Suprapubic skin (tissue), 4 donors: ENCODE measurements around the gene SLC16A14. TPM values are rescaled to one million over a fixed set of nuclear protein-coding genes. Genes with fewer than 3 reads are reported as not detected.

Experiments used
- DNase-seq, 2 donors: peaks; one replicate each; pipeline ENCODE4 v3.0.0-alpha.2; 2019; ENCODE audit warnings: low spot score in 2 of 2
- H3K27ac ChIP-seq: fragments of 200-600 bp; sonication (generic); one replicate; pipeline ENCODE4 v1.5.1; 2019
- H3K27me3 ChIP-seq: fragments of 200-600 bp; sonication (generic); one replicate; pipeline ENCODE4 v1.5.1; 2019
- H3K36me3 ChIP-seq: fragments of 200-600 bp; sonication (generic); one replicate; pipeline ENCODE4 v1.5.1; 2019
- H3K4me1 ChIP-seq: fragments of 200-600 bp; sonication (generic); one replicate; pipeline ENCODE4 v1.5.1; 2019
- H3K4me3 ChIP-seq: fragments of 200-600 bp; sonication (generic); one replicate; pipeline ENCODE4 v1.5.1; 2019; ENCODE audit warnings: mild to moderate bottlenecking
- H3K9me3 ChIP-seq: fragments of 200-600 bp; sonication (generic); one replicate; pipeline ENCODE4 v1.5.1; 2019
- CTCF ChIP-seq, 2 donors: fragments of 200-600 bp in 1 of 2; fragments of 450-650 bp in 1 of 2; sonication (generic) in 1 of 2; IDR thresholded peaks; one replicate each; pipeline ENCODE4 v1.5.1; 2016 to 2019; ENCODE audit warnings: antibody characterized with exemption in 2 of 2, mild to moderate bottlenecking in 1 of 2, moderate library complexity in 1 of 2
- EP300 ChIP-seq: sonication (generic); formaldehyde crosslinking; IDR thresholded peaks from one replicate; pipeline ENCODE4 v1.6.1; 2017; ENCODE audit warnings: antibody characterized with exemption
- POLR2A ChIP-seq, 2 donors: fragments of 450-650 bp; IDR thresholded peaks; one replicate each; pipeline ENCODE4 v1.6.1; 2017; ENCODE audit warnings: antibody characterized with exemption in 2 of 2, mild to moderate bottlenecking in 2 of 2, moderate library complexity in 2 of 2
- POLR2AphosphoS5 ChIP-seq, 3 donors: sonication (generic); formaldehyde crosslinking; IDR thresholded peaks; one replicate each; pipeline ENCODE4 v1.6.1; 2017; ENCODE audit warnings: antibody characterized with exemption in 3 of 3
- WGBS: methylation state at CpG from one replicate; pipeline ENCODE4 v1.1.5; 2018; 5-methylcytosine and 5-hydroxymethylcytosine counted together
- total RNA-seq, 4 donors: library from RNA; depleted of rRNA; stranded (reverse); fragments of >200 nt; gene quantifications; one replicate each; pipeline ENCODE4 v1.1.0, GENCODE V29; 2016

SLC16A14 gene
- total RNA-seq, 4 donors from 2014 or later, result 9.2 to 18.2 (median 11.6) TPM

- no peaks in the 10 kb centered on the region for H3K36me3 ChIP-seq
- H3K27me3 ChIP-seq, result no peaks in the 10 kb centered on the region
- no peak for DNase-seq
- WGBS, result 93% methylated on average over 1 of the region's 1 CpG
- TF ChIP-seq POLR2A (IDR thresholded peaks at IDR 0.05) (no peak), POLR2AphosphoS5 (IDR thresholded peaks at IDR 0.05) (no peak), EP300 (no peak), CTCF (IDR thresholded peaks at IDR 0.05) (no peak)
- no peak overlapping the region for H3K27ac ChIP-seq
- no peaks in the 10 kb centered on the region for H3K4me1 ChIP-seq
- H3K4me3 ChIP-seq, result no peak overlapping the region
- H3K9me3 ChIP-seq, result no peaks in the 10 kb centered on the region
Measured at GRCh38 chr2:230042195-230042594, 26.5 kb downstream of the SLC16A14 start.

GRCh38 chr2:230023313-230023712 lies 45.4 kb downstream of the SLC16A14 start:
- Histone ChIP-seq H3K9me3 (no peaks in the 10 kb centered on the region), H3K27ac (no peak overlapping the region), H3K27me3 (no peaks in the 10 kb centered on the region), H3K36me3 (no peaks in the 10 kb centered on the region), H3K4me3 (no peak overlapping the region), H3K4me1 (no peaks in the 10 kb centered on the region)
- no peak for DNase-seq
- WGBS, result 98% methylated on average over 4 of the region's 4 CpGs
- no peak for TF ChIP-seq POLR2A (IDR thresholded peaks at IDR 0.05)
- no peak for TF ChIP-seq EP300
- no peak for TF ChIP-seq CTCF (IDR thresholded peaks at IDR 0.05)
- no peak for TF ChIP-seq POLR2AphosphoS5 (IDR thresholded peaks at IDR 0.05)

GRCh38 chr2:230019742-230020141 lies 49.0 kb downstream of the SLC16A14 start:
- no peak overlapping the region for H3K4me3 ChIP-seq
- no peak overlapping the region for H3K27ac ChIP-seq
- H3K27me3 ChIP-seq, result no peaks in the 10 kb centered on the region
- TF ChIP-seq POLR2AphosphoS5 (IDR thresholded peaks at IDR 0.05) (no peak), EP300 (no peak), POLR2A (IDR thresholded peaks at IDR 0.05) (no peak), CTCF (IDR thresholded peaks at IDR 0.05) (no peak)
- WGBS, result 89% methylated on average over 3 of the region's 3 CpGs
- H3K4me1 ChIP-seq, result no peaks in the 10 kb centered on the region
- no peaks in the 10 kb centered on the region for H3K36me3 ChIP-seq
- H3K9me3 ChIP-seq, result no peaks in the 10 kb centered on the region
- DNase-seq, result no peak

GRCh38 chr2:230018153-230018552 lies 50.6 kb downstream of the SLC16A14 start:
- TF ChIP-seq POLR2AphosphoS5 (IDR thresholded peaks at IDR 0.05) (no peak), EP300 (no peak), POLR2A (IDR thresholded peaks at IDR 0.05) (no peak), CTCF (IDR thresholded peaks at IDR 0.05) (no peak)
- Histone ChIP-seq H3K36me3 (no peaks in the 10 kb centered on the region), H3K27ac (no peak overlapping the region), H3K4me3 (no peak overlapping the region), H3K4me1 (no peaks in the 10 kb centered on the region), H3K9me3 (no peaks in the 10 kb centered on the region), H3K27me3 (no peaks in the 10 kb centered on the region)
- DNase-seq, result no peak
- 62% methylated on average over 4 of the region's 4 CpGs for WGBS

- no peaks in the 10 kb centered on the region for H3K36me3 ChIP-seq
- no peak for DNase-seq
- no peaks in the 10 kb centered on the region for H3K27me3 ChIP-seq
- no peak overlapping the region for H3K4me3 ChIP-seq
- no peaks in the 10 kb centered on the region for H3K4me1 ChIP-seq
- TF ChIP-seq POLR2AphosphoS5 (IDR thresholded peaks at IDR 0.05) (no peak), EP300 (no peak), POLR2A (IDR thresholded peaks at IDR 0.05) (no peak), CTCF (IDR thresholded peaks at IDR 0.05) (no peak)
- H3K27ac ChIP-seq, result no peak overlapping the region
- no peaks in the 10 kb centered on the region for H3K9me3 ChIP-seq
Measured at GRCh38 chr2:230016844-230017243, 51.9 kb downstream of the SLC16A14 start.
